GM12891 (cell line): ENCODE results near the gene ZNF701.

ENCODE experiments used
- POLR2A ChIP-seq: IDR thresholded peaks from 2 replicates; pipeline ENCODE4 v1.6.1; 2011; ENCODE audit warnings: low read depth, low read length, control low read depth
- POLR2AphosphoS5 ChIP-seq: IDR thresholded peaks from 2 replicates; pipeline ENCODE4 v1.6.1; 2011; ENCODE audit warnings: low read depth, low read length, control low read depth
- TAF1 ChIP-seq: IDR thresholded peaks from 2 replicates; pipeline ENCODE4 v1.6.1; 2011; ENCODE audit warnings: low read depth, low read length, control low read depth

- TF ChIP-seq TAF1 (no peak), POLR2A (no peak), POLR2AphosphoS5 (no peak)
Measured at GRCh38 chr19:52585604-52586003, 15.5 kb downstream of the ZNF701 start.
